GM08714 (cell line): ENCODE measurements around the gene LMCD1.

ENCODE experiments used
- H3K4me3 ChIP-seq: fragments of 200-500 bp; sonication (Bioruptor generic); 2 replicates; pipeline ENCODE4 v1.5.1; 2014; ENCODE audit warnings: mild to moderate bottlenecking, low read length, inconsistent platforms
- ZNF274 ChIP-seq: IDR thresholded peaks from 2 replicates; pipeline ENCODE4 v1.6.1; 2012; ENCODE audit warnings: mild to moderate bottlenecking, low read depth, low read length

Gene LMCD1

GRCh38 chr3:8562081-8562595, 60.5 kb downstream of the LMCD1 start:
- H3K4me3 ChIP-seq: no peak overlapping the region
- no peak for TF ChIP-seq ZNF274

DNA sequence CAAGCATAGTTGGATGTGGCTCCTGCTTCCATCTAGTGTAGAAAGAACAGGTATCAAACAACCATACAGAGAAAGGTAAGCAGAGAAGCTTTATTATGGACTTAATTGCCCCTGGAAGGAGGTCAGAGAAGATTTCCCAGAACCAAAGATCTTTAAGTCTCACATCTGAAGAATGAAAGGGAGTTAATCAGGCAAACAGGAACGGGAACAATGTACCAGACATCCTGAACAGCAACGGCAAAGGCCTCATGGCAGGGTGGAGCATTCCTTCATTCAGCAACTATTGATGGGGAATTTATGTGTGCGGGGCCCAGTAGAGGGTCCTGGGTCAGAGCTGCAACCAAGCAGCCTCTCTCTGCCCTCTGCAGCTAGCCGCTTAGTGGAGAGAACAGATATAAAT, 61.5 kb downstream of the LMCD1 start:
- H3K4me3 ChIP-seq: no peak overlapping the region
- no peak for TF ChIP-seq ZNF274

DNA sequence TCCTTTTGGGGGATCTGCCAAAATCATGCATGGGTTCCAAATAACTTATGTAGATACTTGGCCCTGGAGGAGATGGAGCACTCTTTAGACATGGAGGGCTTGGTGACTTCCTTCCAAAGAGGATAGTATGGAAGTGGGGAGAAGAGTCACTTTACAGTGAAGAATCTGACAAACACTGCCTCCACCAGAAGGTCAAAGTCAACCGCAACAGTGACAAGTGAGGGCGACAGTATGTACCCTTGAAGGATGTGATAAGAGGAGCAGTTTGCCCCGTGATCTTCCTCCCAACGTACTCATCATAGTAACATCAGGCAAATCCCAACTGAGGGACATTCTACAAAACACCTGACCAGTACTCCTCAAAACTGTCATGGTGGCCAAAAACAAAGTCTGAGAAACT, 62.0 kb downstream of the LMCD1 start:
- no peak for TF ChIP-seq ZNF274
- no peak overlapping the region for H3K4me3 ChIP-seq

DNA sequence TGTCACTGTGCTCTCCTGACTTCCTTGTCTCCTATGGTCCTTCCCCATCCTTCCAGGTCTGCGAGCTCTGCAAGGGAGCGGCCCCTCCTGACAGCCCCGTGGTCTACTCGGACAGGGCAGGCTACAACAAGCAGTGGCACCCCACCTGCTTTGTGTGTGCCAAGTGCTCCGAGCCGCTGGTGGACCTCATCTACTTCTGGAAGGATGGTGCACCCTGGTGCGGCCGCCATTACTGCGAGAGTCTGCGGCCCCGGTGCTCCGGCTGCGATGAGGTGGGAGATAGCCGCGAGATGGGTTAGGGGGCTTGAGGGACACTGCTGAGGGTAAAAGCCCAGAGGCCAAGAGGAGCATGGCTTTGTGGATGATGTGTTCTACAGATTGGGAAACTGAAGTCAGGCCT, 63.8 kb downstream of the LMCD1 start:
- TF ChIP-seq ZNF274: no peak
- H3K4me3 ChIP-seq: no peak overlapping the region

DNA sequence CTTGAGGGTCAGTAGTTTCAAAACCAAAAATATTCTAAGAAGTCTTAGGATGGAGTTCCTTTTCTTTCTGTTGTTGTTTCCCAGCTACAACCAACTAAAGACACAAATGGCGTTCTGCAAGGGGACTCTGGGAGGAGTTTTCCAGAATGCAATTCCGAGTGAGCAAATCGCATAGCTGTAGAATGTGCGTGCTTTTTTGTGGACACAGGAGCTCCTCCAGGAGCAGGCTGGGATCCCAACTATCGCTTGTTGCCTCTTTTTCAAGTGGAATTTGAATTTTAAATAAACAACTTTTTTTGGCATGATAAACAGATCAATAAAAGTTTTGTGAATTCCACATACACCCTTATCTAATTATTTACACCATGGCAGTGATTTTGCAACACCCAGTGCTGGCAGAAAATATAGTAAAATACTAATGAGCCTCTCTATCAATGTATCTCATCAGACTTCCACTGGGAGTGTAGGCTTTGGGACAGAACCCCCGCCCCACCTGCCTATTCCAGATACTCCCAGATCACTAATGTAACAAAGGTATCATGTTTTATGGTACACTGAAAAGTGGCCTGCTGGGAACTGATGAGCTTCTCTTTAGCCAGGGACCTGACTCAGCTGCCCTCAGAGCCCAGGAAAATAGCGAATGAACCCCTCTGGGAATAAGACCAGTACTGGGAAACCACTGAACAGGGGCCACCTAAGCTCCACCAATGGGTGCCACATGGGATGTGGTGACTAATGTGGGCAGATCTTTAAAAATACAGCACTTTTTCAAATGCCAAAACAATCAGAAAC, 66.4 kb downstream of the LMCD1 start:
- no peak for TF ChIP-seq ZNF274
- no peak overlapping the region for H3K4me3 ChIP-seq

GRCh38 chr3:8571256-8571655, 69.6 kb downstream of the LMCD1 start:
- no peak for TF ChIP-seq ZNF274
- H3K4me3 ChIP-seq: no peak overlapping the region

DNA sequence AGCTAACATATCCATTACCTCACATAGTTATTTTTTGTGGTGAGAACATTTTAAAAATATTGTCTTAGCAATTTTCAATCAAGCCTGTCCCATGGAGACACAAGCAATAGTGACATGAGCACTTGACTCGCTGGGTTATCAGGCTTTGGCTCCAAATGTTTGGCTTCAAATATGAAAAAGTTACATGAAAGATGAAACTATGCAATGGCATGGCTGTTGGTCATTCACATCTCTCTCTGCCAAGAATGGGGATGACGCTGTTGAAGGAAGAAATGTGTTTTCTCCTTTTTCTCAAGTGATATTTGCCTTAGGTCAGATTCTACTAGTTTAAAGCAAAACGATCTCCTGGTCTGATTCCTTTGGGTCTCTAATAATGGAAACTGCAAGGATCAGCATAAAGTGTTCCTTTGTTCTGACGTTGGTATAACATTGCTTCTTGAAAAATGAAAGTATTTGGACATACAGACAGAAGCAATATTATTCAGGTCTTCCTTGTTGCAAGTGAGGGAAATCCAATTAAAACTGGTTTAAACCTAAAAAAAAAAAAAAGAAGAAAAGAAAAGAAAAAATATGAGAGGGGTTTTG, 71.8 kb downstream of the LMCD1 start:
- TF ChIP-seq ZNF274: no peak
- H3K4me3 ChIP-seq: no peak overlapping the region

DNA sequence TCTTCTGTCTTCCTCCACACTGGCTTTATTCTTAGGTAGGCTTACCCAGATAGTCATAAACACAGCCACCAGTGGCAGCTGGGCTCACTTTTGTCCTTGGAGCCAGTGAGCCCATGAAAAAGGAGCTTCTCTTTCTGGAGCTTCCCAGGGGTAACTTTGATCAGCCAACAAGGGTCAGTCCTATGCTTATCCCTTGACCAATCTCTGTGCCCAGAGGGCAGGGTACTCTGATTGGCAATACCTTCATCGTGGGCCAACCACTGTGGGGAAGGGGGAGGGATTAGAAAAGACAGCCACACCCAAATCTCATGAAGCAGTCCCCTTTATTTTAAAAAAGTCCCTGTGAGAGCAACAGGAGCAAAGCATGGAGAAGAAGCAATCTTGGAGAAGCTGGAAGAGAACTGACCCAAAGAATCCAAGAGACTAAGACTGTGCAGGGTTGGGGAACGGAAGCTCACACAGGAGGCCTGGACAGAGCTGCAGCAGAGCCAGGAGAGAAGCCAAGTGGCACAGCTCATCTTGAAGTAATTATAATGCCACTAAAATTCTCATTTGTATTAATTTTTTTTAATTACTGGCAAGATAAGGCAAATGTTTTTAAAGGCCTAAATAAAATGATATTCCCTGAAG, 72.5 kb downstream of the LMCD1 start:
- H3K4me3 ChIP-seq: no peak overlapping the region
- no peak for TF ChIP-seq ZNF274

DNA sequence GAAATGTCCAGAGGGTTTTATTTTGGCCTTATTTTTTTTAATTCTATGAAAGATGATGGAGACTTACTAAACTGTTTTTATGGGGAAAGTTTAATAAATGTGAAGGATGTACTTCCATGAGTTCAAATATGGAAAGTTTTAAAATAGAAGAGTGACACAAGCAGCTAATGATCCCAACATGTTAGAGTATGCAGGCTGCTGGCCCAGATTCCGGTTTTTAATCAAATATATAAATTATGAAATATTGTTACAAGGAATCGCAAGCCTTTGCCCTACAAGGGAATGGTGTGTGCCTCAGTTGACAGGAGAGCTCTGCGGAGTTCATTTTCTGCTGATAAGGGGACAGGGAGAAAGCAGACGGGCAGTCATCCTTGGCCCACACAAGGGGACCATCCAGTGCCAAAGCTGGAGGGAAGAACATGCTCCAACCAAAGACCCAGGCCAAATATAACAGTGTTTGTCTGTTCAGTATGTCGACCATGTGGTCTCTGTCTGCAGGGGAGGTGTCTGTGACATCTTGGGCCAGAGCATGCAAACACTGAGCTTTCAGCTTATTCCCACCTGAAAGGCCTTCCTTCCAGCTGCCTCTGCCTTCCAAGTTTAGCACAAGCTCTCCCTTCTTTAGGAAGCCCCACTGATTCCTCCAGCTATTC, 73.2 kb downstream of the LMCD1 start:
- no peak overlapping the region for H3K4me3 ChIP-seq
- TF ChIP-seq ZNF274: no peak

DNA sequence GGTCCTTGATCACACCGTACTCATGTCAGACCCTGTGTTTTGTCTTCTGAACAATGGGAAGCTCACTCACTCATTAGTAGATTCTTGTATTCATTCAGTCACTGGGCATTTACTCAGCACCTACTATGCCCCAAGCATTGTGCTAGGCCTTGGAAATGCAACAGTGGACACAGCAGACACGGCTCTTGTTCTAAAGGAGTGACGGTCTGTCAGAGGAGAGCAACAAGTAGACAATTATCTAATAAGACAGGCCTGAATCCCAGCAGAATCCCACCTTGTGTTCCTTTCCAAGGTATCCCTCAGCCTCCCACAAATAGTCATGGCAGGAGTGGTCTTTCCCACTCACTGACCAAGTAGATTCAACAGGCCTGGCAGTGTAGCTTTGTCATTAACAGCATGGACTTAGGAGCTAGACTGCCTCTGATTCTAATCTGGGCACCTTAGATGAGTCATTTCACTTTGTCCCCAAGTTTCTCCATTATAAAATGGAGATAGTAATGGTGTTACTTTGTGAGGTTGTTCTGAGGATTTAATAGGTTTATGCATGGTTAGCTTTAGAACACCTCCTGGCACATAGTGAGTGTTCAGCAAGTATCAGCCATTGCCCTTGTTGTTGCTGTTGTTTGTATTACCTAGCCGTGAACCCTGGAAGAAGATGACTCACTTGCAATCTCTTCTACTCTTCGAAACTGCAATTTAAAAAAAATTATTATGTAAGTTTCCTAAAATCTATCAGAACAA, 73.9 kb downstream of the LMCD1 start:
- no peak overlapping the region for H3K4me3 ChIP-seq
- TF ChIP-seq ZNF274: no peak

DNA sequence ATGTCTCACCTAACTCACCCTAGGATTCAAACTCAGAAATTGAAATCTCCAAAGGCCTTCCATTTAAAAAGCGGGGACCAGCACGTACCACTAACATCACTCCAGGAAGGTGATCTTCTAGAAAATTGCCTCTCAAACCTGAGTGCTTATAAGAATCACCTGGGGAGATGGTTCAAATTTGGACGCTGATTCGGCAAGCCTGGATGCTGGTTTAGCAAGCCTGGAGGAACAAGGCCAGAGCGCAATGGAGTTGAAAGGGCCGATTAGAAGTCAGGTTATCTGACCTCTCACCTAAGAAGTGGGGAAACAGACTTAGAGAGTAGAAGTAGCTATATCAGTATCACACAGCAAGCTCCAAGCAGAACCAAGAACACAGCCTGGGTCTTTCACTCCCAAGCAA, 74.8 kb downstream of the LMCD1 start:
- no peak overlapping the region for H3K4me3 ChIP-seq
- TF ChIP-seq ZNF274: no peak

GRCh38 chr3:8576841-8577571, 75.4 kb downstream of the LMCD1 start:
- no peak overlapping the region for H3K4me3 ChIP-seq
- TF ChIP-seq ZNF274: no peak

GRCh38 chr3:8578282-8578681, 76.7 kb downstream of the LMCD1 start:
- TF ChIP-seq ZNF274: no peak
- no peak overlapping the region for H3K4me3 ChIP-seq

DNA sequence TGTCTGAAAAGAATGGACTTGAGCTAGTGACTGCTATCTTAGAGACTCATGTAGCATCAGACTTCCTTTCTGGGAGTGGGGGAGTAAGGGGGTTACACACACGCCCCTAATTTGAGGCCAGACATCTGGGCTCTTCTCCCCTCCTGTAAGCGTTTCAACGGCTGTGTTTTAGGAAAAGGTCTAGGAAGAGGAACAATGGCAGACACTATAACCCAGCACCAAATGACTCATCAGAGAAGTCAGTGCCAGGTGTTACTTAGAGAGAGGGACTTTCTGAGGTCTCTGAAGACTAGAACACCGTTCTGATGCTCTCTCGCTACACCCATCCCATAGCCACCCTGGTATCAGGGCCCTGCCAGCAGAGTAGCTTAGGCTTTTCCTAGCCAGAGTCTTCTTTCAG, 77.5 kb downstream of the LMCD1 start:
- H3K4me3 ChIP-seq: no peak overlapping the region
- TF ChIP-seq ZNF274: no peak
